ENCODE results near the gene ZNF618.

DNA sequence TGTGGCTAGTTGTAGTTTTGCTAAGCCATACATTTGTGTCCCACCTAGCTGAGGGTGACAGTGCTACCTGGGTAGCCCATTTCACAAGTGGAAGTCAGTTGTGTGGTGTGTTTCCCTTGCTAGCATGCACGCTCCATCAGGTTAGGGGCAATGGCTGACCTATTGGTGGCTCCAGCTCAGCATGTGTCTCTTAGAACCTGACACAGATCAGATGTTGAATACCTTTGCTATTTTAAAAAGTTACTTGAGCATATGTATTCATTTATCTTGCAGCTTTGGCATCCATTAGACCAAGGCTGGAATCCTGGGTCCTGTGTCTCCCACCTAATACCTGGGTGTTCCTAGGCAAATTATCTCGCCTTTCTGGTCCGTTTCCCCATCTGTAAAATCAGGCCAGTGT lies 44.8 kb downstream of the ZNF618 start:
- TF ChIP-seq CTCF (conservative IDR thresholded peaks at IDR 0.05 in 1 of 2, IDR thresholded peaks at IDR 0.05 in 1 of 2; ENCODE audit: extremely low read depth in 1 of 2, insufficient read depth in 1 of 2, low read depth in 1 of 2, low read length in 2 of 2) (no peak), EZH2 (IDR thresholded peaks at IDR 0.05; ENCODE audit: borderline replicate concordance, low read length) (no peak)

All from mammary epithelial cell (primary cell).